Measurements from ENCODE around the gene GRK3.

GRK3 gene

DNA sequence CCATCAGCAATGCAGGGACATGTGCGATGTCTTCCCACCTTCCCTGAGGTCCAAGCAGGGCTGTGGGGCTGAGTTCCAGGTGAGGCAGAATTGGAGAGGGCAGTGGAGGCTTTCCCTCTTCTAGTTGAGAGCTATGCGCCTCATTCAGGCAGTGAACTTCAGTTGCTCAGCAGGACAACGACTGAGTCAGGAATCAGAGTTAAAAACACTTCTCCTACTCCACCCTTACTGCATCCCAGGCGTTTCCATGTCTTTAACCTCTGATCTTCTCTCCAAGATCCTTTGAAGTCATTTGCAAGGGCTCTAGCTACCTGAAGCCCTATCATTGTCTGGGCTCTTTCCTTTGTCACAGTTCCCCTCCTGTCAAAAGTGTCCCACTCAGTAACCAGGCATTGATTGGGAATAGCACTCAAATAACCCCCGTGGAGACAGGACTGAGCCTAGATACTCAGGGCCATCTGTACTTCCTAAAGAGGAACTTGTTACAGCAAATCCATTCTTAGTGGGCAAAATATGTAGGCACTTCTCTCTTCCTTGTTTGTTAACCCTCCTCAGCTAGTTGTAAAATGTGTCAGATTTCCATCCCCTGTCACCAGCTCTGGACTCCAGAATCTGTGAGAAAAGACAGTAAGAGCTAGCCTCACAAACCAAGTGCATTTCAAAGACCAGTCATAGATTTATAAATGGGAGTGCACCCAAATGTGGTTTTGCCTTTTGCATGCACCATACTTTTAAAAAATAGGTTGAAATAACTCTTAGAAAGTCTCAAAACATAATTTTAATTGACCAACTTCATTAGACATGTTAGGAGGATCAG is 105.0 kb downstream of the GRK3 start:
- DNase-seq = peak in 1 of 2 donors; percentile 36

DNA sequence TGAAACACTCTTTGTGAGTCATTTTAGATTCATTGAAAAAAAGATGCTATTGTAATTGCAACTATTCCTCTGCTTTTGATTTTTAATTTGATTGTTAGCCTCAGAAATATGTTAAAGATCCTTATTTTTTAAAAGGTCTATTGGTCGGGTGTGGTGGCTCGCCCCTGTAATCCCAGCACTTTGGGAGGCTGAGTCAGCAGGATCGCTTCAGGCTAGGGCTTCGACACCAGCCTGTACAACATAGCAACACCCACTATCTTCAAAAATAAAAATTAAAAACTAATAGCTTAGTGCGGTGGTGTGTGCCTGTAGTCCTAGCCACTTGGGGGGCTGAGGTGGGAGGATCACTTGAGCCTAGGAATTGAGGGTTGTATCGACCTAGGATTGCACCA is 105.6 kb downstream of the GRK3 start:
- no peak for DNase-seq

DNA sequence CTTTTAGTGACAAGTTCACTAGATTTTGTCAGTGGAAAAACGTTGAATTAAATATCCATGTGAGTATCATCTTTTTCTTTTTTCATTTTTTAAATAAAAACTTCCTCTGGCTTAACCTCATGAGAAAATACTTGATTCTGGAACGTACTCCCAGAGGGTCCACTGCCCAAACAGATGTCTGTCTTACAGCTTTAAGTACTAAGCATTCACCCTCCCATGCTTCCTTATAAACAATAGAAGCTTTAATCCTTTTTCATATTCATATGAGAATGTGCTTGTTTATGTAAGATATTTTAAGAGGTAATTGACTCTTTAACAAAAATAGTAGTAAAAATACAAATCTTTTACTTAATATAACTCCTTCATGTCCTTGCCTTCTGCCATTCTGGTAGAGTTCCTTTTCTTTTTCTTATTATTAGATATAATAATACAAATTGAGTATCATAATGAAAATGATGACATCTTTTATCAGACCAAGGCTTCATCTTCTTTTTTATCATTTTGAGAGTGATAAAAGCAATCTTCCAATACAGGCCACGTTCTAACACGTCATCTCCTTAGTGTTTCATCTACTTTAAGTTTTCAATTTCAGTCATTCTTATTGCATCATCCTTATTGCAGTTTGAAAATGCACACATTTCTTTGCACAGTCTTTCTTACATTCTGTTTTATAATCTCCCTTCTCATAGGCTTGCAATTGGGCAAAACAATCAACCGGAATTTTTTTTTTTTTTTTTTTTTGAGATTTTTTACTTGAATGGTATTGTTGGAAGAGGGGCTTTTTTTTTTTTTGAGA is 108.0 kb downstream of the GRK3 start:
- DNase-seq = no peak

DNA sequence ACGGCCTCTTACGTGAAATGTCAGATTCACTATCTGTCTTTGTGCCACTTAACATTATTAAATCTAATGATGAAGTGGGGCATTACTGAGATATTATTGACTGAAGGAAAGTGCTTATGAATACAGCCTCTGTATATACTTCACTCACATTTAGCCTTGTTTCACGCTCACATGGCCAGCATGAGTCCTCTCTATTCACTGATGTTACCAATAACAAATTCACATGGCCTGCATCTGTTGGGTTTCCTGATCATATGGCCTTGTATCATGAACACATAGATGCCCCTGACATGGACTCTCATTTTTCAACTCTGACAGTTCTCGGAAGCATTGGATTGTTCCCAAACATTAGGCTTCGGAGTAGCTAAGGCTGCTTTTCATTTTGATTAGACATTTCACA is 109.2 kb downstream of the GRK3 start:
- no peak for DNase-seq

DNA sequence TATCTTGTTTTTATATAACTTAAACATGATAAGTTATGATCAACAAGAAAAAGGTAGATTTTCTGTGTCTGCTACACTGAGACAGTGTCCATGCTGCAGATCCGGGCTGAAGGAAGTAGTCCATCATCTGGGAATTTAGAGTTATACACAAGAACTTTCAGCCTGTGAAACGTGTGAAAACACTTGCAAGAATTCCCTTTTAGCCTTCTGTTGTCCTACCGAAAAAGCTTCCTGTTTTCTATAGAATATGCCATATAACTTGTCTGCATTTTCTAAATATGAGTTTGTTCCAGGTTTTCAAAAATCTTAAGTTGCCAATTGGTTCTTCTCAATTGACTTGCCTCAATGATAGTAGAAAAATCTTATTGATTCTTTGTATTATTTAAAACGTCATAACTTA is 113.2 kb downstream of the GRK3 start:
- no peak for DNase-seq

DNA sequence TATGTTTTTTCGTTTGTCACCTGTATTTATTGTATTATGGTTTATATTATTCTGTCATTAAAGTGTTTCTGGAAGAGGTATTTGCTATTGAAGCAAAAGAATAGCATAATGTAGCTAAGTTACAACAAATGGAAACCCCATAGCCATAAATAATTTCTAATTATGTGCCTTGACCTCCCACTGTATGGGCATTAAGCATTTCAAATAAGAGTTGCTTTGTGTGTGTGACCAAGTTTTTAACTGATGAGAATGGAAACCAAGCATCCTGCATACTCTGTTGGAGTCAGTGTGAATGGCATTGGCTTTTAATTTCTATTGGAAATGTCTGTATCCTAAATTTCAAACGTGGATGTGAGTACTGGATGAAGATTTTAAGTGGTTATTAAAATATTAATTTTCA is 115.6 kb downstream of the GRK3 start:
- no peak for DNase-seq

DNA sequence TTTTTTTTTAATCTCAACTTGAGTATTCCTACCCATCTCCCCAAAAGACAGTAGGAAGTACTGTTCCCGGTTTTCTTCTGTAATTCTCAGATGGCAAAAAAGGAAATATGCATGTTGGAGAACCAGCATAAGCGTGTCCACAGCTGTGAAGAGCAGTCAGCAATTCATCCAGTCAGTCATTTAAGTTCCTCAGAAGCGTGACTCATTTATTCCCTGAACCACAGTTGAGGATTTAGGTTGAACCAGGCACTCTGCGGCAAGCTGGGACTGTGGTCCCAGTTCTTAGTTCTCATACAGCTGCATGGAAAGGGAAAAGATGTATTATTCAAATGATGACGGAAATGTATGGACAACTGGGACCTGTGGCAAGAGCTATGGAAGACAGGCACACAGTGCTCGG is 116.5 kb downstream of the GRK3 start:
- DNase-seq = no peak

DNA sequence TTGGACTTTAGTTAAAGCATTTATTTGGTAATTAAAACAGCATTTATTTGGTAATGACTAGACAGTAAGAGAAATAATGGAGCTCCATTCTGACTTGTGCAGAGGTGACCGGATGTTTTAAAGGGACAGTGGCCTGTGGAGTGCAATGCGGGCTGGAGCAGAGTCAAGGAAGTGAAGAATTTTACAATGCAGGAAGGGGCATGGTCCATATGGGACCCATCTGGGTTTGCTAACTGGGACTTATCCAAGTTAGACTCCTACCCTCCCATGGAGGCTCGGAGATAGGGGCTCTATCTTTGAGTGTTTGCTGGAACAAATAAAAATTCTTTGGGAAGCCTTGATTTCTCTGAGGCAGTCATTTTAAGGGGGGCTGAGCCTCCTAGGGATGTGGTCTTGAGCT is 117.6 kb downstream of the GRK3 start:
- no peak for DNase-seq

DNA sequence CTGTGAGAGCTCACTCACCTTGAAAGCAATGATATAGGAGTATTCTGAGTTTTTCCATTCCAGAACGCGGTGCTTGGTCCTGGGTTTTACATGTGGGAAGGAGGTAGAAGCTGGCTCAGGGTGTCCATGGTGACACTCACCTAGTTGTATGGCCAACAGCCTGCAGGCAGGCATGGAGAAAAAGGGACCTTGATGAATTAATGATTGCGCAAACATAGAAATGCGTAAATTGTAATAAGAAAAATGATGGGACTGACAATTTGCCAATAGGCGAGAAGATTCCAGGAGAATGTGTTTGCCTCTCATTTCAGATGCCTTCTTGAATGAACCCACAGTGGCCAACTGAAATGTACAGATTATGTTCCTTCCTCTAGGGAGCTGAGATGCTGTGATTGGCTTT is 124.2 kb downstream of the GRK3 start:
- no peak for DNase-seq

DNA sequence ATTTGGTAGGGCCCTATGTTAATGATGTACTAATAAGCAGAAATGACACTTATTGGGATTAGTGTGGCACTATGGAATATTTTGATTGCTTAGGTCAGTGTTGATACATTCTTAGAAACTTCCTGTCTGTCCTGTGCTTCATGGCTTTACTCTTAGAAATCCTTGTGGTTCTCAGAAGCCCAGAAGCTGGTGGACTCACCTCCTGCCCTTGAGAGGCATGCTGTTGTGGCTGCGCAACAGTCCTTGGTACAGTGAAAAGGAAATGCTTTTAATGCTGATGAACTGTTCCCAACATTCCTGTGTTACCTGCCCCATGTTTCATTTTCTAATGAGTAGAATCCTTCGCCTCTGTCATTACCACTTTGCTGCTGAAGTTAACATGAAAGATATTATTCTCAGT is 125.2 kb downstream of the GRK3 start:
- DNase-seq = no peak

DNA sequence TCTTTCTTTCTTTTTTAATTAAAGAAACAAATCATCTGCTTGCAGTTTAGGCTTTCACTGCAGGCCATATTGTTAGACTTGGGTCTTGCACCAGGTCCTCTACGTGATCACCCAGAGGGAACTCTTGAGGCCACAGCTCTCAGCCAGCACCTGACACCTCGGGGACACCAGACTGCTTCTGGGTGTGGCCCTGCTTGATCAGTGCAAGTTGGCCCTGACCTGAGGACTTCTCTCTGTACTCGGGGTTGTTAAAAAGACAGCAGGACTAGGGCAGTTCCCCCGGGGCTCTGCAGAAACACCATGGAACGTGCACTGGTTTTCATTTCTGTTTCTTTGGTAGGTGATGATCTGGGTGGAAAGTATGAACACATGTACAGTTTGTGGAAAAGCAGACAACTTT is 126.3 kb downstream of the GRK3 start:
- DNase-seq = no peak

DNA sequence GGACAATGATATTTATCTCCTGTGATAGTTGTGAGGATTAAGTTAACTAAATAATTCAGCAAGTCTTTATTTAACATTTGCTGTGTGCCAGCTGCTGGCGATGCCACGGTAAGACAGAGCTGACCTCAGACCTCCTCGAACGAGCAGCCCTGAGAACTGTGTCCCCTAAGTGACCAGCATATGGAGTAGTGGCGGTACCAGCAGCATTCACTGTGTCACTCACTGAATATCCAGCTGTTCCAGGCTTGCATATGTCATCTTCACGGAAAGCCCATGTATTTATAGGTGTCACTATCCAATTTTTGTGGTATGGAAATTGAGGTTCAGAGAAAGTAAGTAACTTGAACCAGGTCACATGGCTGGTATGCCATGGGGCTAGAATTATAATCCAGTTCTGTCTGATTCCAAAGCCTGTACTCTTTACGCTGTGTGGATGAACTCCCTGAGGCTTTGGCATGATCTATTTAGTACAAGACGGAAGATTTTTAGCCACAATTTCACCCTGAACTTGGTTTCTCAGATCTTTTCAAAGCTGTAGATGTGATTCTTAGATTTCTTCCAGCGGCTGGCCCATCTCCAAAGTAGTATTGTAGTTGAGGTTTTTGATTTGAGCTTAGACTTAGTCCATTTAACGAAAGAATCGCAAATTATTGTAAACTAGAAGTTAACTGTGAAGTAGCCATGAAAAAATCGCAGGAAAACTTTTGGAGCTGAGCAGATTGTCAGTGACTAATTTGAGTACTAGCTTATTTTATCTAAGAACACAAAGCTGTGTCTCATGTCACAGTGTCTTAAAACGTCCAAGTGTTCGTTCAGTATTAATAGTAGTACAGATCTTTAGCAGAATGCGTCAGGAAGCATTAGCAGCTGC is 128.2 kb downstream of the GRK3 start:
- DNase-seq = no peak

DNA sequence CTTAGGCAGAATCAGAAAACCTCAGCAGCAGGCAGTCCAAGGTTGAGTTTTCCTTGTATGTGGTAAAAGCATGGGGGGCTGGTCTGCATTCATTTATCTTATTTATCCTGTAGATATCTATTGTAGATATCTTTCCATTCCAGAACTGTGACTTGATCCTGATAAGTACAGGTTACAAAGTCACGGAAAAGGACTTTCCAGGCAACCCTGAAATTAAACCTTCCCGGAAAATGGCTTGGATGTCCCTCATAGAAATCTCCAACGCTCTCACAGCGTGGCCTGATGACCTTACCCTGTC is 128.7 kb downstream of the GRK3 start:
- no peak for DNase-seq

DNA sequence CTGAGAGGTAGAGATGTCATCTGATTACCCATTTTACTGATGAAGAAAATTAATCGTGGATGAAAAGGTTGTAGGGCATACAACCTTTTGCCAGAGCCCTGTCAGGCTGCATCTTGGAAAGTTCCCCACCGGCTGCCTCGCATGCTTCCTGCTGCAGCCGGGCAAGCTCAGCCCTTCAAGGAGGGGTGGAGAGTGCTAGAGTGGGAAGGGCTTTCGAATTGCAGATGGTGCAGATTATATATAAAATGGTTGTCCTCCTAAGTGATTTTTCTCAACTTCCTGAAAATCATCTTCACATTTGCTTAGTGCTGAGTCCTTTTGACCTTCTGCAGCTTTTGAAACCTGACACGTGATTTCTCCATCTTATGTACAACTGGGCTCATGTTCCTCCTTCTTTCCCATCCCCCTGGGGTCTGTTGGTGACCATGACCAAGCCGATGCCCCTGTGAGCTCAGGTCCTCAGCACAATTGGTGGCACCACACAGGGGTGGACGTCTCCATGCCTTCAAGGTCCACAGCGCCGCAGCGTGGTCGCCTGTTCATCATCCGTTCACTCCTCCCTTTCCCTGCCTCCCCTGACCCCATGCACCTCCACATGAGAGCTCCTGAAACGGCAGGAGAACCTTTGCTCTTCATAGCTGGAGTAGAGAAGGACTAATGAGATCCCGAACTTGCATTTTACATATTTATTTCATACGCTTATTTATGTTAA is 129.9 kb downstream of the GRK3 start:
- no peak for DNase-seq

DNA sequence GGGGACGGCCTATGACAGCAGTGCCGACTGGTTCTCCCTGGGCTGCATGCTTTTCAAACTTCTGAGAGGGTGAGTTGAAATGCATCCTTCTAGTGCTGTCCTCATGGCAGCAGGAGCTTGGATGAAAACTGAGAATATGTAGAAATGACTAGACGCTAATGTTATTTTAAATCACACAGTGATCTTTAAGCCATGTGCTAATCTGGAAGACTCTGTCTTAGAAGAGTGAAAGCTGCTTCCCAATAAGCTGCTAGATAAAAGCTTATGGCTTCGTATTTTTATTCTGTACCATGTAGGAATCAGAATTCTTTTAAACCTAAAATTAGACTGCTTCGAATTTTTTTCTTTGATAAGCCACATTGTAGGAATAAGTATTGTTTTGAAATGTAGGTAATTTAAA is 130.7 kb downstream of the GRK3 start:
- no peak for DNase-seq

DNA sequence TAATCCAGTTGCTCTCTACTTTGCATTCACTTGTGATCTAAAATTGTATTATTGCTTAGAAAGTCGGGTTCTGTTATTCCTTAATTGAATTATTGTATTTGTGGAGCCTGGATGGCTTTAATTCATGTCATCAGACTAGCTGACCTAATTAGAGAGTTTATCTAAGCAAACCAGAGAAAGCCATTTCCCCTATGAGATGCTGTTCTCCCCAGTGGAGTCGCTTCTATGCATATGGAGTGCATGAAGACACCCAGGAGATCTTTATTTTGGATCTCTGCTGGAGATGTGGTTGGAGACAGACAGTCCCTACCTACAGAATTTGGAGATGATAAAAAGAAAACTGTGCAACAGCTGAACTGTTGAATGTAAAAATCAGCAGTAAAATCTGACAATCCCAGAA is 132.3 kb downstream of the GRK3 start:
- DNase-seq = no peak

DNA sequence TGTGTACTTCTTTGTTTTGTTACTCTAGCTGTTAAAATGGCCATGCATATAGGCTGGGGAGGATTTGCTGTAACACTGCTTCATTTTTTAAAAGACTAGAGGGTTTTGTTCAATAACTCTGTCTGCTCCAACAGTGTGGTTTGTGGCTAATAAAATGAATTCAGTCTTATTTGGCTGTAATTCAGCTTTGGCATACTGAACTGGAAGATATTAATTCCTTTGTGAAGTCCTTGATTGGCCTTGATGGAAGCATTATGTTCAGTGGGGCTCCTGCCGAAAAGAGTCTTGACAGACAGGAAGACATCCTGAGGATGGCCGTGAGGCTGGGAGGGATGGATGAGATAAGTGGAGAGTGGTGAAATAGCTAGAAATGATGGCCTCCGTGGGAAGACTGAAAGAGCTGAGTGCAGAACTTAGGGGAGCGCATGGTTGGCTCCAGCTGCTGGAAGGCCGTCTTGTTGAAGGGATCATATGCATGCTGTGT is 132.7 kb downstream of the GRK3 start:
- no peak for DNase-seq

DNA sequence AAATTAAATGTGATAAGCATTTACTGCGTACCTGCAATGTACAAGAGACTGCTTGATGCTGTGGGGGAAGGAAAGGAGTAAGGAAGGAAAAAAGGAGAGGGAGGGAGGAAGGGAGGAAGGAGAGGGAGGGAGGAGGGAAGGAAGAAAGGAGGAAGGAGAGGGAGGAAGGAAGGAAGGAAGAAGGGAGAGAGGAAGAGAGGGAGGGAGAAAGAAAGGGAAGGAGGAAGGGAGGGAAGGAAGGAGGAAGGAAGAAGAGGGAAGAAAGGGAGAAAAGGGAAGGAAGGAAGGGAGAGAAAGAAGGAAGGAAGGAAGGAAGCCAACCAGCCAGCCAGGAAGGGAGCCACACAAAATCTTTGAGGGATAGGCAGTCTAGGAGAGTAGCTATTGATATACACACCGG is 133.5 kb downstream of the GRK3 start:
- no peak for DNase-seq

DNA sequence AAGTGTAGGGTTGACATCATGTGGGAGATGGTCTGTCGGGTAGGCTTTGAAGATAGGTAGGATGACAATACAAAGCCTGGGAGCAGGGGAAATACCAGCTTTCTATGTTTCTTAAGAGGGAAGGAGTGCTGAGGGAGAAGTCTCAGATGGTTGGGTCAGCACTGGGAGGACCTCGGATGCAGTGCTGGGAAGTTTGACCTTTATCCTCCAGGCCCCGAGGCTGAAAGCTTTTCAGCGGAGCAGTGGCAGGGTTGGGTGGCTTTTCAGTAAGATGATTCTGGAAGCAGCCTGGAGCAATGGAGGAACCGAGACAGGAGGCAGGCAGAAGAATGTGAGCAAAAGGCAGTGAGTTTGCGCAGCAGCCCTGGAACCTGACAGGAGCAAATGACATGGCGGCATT is 134.0 kb downstream of the GRK3 start:
- DNase-seq = no peak

DNA sequence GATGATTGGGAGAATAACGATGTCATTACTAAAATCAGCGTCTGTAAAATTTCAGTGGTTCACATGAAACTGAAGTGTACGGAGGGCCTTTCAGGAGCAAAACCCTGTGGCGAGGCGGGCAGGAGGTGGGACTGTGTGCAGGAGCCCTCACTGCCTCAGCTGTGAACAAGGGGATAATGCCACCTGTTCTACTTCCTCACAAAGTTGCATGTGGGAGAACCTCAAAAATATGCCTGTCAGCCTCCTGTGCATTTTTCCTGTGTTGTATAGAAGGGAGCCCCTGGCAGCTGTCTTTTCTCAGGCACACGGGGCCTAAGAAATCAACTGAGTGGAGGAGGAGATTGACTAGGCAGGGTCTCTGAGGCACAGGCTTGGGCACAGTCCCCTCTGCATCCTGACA is 134.5 kb downstream of the GRK3 start:
- no peak for DNase-seq

DNA sequence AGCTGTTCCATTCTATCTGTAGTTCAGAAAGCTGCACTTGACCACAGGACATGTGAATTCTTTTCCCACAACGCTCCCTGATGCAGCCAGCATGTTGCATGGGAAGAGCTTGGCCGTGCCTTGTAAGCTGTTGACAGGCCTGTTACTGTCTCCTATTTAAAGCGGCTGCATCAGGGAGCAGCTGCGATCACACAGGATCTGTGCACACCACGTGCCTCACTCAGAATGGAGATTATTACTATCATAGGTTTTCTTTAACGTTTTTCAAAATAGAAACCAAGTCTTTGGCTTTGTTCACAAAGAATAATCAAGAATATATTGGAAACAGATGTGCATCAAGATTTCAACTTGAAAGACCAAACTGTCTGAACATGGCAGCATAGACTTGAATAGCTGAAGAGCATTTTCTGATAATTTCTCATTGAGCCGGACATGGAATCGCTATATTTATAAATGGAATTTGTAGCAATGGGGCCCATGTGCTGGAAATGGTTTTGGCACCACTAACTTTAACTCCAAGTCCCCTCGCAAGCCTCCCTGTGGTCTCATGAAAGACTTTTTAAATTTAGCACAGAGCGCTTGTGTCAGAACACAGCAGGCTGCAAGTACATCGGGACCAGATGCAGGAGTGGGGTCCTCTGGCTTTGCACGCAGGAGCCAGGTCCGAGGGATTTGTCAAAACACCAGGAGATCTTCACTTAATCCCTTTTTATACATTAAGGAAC is 136.7 kb downstream of the GRK3 start:
- no peak for DNase-seq

DNA sequence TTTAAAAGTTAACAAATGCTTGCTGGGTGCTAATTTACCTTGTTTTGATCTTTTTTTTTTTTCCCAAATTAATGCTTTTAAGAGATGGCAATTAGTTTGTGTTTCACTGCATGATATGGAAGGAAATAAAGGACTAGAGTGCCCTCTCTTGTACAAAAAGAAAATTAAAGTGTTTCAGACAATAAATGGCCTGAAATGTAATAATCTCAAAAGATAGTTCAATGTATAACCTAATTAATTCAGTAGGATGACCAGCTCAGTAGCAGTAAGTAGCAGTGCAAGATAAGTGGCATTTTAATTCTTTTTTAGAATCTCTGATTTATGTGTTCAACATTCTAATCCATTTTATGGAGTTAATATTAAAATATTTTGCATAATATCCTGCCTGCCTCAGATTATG is 137.6 kb downstream of the GRK3 start:
- peak in 1 of 2 donors; percentile 1 for DNase-seq
